ENCODE data around the gene NEGR1.

GRCh38 chr1:71593523-71593922 lies 688.8 kb downstream of the NEGR1 start:
- TF ChIP-seq POLR2A (IDR thresholded peaks at IDR 0.05) (no peak), CTCF (IDR thresholded peaks at IDR 0.05) (no peak)

All from testis (tissue), 2 donors.